GM21447 (cell line): ENCODE measurements around the gene SLC6A19.

Experiments
- ATAC-seq: cut with Tn5 transposase; IDR thresholded peaks from one replicate; pipeline ENCODE4 v1.9.1; 2021; ENCODE audit not compliant: unreplicated experiment

Gene SLC6A19

GRCh38 chr5:1179383-1179715, 22.0 kb upstream of the SLC6A19 start:
- ATAC-seq, result no peak

- no peak for ATAC-seq
Measured at GRCh38 chr5:1180096-1180495, 21.3 kb upstream of the SLC6A19 start.

DNA sequence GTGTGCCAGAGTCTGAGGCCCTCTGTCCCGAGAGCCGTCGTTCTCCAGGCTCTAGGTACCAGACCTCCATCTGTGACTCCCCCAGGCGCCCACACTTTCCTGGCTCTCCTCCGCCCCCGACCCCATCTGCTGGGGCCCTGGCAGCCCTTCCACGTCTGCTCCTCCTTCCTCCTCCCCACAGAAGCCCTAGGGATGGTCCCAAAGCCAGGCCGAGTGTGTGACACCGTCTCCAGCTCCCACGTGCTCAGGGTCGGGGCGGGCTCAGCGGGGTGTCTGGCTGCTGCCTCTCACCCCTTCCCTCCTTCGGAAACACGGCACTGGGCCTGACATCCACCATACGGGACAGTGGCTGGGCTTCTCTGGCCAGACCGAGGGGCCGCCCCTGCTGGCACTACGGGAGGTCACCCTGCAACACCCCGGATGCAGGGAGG, 20.5 kb upstream of the SLC6A19 start:
- ATAC-seq, result no peak

GRCh38 chr5:1181451-1182359, 19.7 kb upstream of the SLC6A19 start:
- ATAC-seq, result no peak

DNA sequence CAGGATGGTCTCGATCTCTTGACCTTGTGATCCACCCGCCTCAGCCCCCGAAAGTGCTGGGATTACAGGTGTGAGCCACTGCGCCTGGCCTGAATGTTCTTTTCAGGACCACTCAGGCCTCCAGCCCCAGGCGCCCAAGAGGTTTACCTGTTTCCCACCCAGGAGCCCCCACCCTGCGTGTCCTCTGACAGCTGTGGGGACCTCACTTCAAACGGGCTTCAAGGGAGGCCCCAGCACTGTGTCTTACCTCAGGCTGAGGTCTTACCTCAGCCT, 19.1 kb upstream of the SLC6A19 start:
- ATAC-seq, result no peak

DNA sequence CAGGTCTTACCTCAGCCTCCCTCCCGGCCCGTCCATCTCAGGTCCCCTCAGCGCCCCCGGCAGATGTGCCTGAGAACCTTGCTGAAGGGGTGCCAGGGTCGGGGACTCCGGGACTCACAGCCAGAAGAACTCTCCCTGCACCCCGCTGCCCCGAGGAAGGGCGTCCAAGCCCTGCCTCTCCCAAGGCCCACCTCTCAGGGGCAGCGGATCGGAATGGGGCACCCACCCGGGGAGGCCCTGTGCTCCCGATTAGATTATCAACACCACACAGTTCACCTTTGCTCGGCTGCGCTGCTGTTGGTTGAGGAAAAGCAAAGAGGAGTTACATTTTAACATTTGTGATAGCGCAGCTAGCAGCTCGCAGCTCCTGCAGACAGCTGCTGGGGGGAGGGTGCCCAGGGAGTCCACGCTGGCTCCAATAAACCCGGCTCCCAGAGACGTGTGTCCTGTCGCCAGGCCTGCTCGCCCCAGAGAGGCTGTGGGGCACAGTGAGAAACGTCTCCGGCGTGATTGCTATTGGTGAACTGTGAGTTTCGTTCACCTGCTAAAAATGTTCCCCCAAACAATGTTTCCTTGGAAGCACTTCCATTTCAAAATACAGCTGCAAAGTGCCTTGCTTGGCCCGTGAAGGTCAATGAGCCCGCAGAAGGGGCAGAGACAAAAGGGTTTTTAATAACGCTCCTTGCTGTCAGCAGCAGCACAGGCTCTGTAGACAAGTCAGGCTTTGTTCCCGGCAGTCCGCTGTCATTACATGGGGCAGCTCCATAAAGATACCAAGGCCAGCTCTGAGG, 18.6 kb upstream of the SLC6A19 start:
- ATAC-seq, result no peak

DNA sequence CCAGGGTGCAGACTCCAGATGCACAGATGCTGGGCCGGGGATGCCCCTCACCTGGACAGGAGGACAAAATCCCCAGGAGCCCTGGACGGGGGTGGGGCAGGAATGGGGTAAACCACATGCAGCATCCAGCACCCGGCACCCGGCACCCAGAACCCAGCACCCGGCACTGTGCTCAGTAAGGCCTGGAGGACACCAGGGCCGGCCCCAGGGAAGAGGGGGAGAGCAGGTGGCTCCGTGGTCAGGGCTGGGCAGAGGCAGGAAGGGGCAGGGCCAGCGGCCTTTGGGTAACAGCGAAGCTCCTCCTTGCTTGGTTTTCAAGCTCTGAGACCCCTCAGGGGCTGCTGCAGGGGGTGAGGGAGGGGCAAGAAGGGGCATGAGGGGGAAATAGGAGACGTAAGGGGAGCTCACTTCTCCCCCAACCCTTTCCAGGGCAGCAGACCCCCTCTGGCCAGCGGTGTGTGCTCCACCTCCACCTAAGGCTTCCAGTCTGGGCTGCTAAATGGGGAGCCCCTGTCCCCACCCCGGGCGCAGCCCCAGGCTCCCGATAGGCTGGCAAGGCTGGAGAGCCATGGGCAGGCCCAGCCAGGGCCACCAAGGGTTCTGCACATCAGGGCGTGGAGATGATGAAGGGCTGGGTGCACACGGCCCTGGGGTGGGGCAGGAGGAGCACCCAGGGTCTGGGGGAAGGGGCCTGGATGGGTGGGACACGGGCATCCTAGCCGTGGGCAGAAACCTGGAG, 17.8 kb upstream of the SLC6A19 start:
- ATAC-seq, result no peak

- no peak for ATAC-seq
Measured at GRCh38 chr5:1184163-1184470, 17.3 kb upstream of the SLC6A19 start.

GRCh38 chr5:1184481-1184880, 16.9 kb upstream of the SLC6A19 start:
- ATAC-seq, result no peak

DNA sequence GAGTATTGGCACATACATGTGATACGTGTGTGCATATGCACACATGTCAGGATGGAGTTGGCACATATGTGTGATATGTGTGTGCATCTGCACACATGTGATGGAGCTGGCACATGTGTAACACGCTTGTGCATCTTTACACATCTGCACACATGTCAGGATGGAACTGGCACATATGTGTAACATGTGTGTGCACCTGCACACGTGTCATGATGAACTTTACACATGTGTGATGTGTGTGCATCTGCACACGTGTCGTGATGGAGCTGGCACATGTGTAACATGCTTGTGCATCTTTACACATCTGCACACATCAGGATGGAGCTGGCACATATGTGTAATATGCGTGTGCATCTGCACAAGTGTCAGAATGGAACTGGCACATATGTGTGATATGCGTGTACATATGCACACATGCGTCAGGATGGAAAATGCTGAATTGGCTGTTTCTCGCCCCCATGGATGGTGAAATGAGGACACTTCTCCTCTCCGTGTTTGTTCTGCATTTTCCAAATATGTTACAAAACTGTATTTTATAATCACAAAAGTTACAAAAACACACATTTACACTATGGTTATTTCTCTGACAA, 16.3 kb upstream of the SLC6A19 start:
- ATAC-seq, result no peak

DNA sequence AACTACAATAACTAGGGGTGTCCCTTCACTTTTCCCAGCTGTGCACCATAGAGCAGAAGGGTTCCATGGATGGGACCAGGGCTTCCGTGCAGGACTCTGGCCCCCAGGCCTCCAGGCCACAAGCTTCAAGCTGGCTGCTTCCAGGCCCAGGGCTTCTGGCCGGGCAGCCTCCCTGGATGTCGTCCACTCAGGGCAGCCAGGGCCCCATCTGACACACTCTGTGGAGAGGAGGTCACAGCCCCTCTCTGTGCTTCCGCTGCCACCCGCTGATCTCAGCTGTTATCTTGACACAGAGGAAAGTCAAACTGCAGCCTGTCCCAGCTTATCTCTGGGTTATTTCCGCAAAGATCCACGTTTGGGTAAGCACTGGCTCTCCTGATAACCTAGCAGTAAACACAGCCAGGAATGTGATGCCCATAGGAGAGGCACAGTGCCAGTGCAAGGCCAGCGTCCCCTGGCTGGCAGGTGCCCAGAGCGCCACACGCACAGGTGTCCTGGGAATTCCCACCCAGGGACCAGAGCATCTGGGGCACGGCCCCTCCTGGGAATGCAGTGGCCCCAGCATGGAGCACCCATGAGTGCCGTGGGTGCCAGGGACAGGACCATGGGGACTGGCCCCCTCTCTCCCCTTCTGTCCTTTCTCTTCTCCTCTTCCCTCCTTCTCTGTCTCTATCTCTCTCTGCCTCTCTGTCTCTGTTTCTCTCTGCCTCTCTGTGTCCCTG, 15.6 kb upstream of the SLC6A19 start:
- ATAC-seq, result no peak

DNA sequence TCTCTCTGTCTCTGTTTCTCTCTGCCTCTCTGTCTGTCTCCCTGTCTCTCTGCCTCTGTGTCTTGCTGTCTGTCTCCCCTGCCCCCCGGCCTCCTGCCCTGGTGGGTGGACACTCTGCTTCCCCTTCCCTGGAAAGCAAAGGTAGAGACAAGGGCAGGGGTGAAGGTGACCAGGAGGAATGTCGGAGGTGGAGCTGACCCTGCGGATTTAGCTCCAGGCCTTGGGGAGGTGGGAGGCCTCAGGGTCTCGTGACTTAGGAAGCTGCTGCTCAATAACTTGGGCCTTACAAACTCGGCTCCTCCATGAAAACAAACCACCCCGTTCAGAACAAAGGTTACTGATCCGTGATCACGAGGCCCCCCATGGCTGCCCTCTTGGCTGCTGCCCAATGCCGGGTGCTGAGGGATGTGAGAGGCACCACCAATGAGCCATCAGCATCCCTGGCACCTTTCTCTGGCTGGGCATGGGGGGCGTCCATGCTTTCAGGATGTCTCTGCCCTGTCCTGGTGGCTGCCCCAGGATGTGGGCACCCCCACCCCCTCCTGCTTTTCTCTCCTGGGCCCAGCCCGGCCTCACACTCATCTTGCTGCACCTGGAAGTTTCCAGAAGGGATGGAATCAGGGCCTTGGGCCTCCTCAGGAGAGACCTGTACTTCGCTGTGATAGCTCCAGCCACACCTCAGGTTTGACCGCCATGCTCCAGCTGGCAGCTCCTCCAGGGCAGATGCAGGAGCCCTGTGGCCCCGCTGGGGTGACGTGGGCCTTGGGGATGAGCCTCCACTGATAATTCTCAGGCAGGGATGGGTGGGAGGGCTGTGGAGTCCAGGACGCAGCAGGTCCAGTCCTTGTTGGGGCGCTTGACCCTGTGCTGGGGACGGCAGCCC, 14.8 kb upstream of the SLC6A19 start:
- ATAC-seq, result no peak

DNA sequence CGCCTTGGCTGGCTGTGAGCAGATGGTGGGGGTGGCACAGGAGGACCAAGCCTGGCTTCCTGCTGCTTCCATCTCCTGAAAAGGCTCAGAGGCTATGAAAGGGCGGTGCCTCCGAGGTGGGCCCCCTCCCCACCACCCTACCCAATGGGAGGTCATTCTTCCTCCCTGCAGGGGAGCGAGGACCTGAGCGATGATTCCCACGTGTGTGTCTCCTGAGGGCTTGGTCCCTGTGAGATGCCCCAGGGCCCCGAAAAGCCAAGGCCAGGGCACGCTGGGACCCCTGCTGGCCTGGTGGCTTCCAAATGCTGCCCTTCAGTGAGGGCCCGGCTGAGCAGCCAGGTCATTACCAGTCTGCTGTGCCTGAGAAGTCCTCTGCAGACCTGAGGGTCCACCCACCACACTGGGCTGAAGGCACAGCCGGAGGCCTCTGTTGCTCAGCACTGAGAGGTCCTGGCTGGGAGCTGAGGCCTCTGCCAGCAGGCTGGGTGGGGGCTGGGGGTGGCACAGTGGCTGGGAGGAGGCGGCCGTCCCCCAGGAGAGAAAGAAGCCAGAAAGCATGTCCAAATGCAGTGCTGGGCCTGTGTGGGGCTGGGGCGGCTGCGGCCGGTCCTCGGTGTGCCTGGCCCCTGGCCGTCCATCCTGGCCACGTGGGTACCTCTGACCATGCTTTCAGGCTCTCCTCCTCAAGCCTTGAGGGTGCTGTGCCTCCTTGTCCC, 14.0 kb upstream of the SLC6A19 start:
- no peak for ATAC-seq

- ATAC-seq, result no peak
Measured at GRCh38 chr5:1187950-1188334, 13.5 kb upstream of the SLC6A19 start.

DNA sequence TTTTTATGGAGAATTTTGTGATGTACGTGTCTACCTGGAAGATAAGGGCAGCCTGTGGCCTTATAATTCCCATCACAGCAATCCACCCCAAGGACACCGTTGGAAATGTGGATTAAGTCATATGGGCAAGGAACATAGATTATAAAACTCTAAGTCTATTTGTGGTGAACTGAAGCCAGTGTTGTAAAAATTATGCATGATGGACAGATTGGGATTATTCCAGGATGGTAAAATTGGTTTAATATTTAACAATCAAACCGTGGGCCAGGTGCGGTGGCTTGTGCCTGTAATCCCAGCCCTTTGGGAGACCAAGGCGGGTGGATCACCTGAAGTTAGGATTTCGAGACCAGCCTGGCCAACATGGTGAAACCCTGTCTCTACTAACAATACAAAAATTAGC, 12.9 kb upstream of the SLC6A19 start:
- no peak for ATAC-seq

GRCh38 chr5:1189269-1189668, 12.1 kb upstream of the SLC6A19 start:
- ATAC-seq, result no peak

DNA sequence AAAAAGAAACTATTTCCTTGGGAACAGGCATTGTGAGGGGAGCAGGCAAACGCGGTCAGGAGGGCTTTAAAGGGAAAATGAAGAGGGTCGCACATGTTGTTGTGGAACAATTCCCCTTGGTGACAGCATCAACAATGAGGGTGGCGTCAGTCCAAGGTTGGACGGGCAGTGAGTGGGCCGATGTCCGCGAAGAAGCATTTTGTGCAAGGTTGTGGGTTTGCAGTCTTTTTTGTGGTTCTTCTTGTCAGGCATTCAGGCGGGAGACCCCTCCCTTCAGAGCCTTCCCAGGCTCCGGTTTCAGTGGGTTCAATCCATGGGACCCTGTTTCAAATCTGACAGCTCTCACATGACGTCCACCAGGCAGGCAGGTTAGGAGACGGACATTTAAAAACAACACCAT, 11.1 kb upstream of the SLC6A19 start:
- no peak for ATAC-seq

GRCh38 chr5:1190837-1191239, 10.6 kb upstream of the SLC6A19 start:
- ATAC-seq, result no peak

DNA sequence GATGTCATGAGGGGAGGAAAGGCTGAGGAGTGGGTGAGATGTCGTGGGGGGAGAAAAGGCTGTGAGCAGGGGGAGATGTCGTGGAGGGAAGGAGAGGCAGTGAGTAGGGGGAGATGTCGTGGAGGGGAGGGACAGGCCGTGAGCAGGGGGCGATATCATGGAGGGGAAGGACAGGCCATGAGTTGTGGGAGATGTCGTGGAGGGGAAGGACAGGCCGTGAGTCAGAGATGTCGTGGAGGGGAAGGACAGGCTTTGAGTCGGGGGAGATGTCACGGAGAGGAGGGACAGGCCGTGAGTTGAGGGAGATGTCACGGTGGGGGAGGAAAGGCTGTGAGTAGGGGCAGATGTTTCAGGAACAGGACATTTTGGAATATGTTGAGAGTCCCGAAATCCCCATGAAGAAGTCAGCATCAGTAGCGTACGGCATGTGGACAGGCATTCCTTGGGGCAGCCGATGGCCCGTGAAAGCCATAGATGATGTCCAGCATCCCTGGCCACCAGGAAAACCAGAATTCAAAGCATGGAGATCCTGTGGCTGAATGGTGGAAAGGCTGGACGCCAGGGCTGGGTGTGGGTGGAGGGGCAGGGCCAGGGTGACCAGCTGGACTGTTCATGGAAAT, 8.3 kb upstream of the SLC6A19 start:
- no peak for ATAC-seq
